Esophagus muscularis mucosa (tissue), 4 donors: Measurements from ENCODE around the gene UBQLNL. TPM values are rescaled to one million over a fixed set of nuclear protein-coding genes. Genes with fewer than 3 reads are reported as not detected.

Source experiments
- DNase-seq: peaks from one replicate; pipeline ENCODE4 v3.0.0-alpha.2; 2017; ENCODE audit errors: extremely low spot score
- H3K27ac ChIP-seq, 4 donors: fragments of 200-600 bp; sonication (generic); replicated peaks in 1 of 4; 1 replicate in 3 of 4; 2 replicates in 1 of 4; pipeline ENCODE4 v1.5.1; 2016 to 2019; ENCODE audit warnings: mild to moderate bottlenecking in 1 of 4
- H3K27me3 ChIP-seq, 4 donors: fragments of 200-600 bp; sonication (generic); one replicate each; pipeline versions ENCODE4 v1.5.1 to v1.6.0; 2016 to 2019
- H3K36me3 ChIP-seq, 4 donors: fragments of 200-600 bp; sonication (generic); one replicate each; pipeline ENCODE4 v1.5.1; 2016 to 2019
- H3K4me1 ChIP-seq, 4 donors: fragments of 200-600 bp; sonication (generic); one replicate each; pipeline ENCODE4 v1.5.1; 2016 to 2019
- H3K4me3 ChIP-seq, 4 donors: fragments of 200-600 bp; sonication (generic); 1 replicate in 2 of 4; 2 replicates in 2 of 4; pipeline ENCODE4 v1.5.1; 2016 to 2019; ENCODE audit warnings: mild to moderate bottlenecking in 4 of 4, moderate library complexity in 1 of 4
- H3K9me3 ChIP-seq, 4 donors: fragments of 200-600 bp; sonication (generic); 1 replicate in 3 of 4; 2 replicates in 1 of 4; pipeline ENCODE4 v1.5.1; 2016 to 2019
- CTCF ChIP-seq, 3 experiments: fragments of 200-600 bp in 2 of 3; fragments of 450-650 bp in 1 of 3; sonication (generic) in 2 of 3; IDR thresholded peaks; one replicate each; pipeline ENCODE4 v1.5.1; 2017 to 2019; ENCODE audit warnings: antibody characterized with exemption in 3 of 3, mild to moderate bottlenecking in 2 of 3, moderate library complexity in 1 of 3
- EP300 ChIP-seq: sonication (generic); formaldehyde crosslinking; IDR thresholded peaks from one replicate; pipeline ENCODE4 v1.6.1; 2017; ENCODE audit warnings: antibody characterized with exemption
- POLR2A ChIP-seq: fragments of 450-650 bp; IDR thresholded peaks from one replicate; pipeline ENCODE4 v1.6.1; 2017; ENCODE audit warnings: antibody characterized with exemption, moderate library complexity, mild to moderate bottlenecking, low read depth
- POLR2AphosphoS5 ChIP-seq, 2 donors: sonication (generic); formaldehyde crosslinking; IDR thresholded peaks; one replicate each; pipeline ENCODE4 v1.6.1; 2017; ENCODE audit warnings: antibody characterized with exemption in 2 of 2
- WGBS: methylation state at CpG from one replicate; pipeline ENCODE4 v1.1.5; 2018; 5-methylcytosine and 5-hydroxymethylcytosine counted together
- intact Hi-C: fragments of 100-400 bp; cut with DNase I; formaldehyde crosslinking; loops from one replicate; pipeline ENCODE4 v1.15.1; 2023
- total RNA-seq, 4 donors: library from RNA; depleted of rRNA; stranded (reverse); fragments of >200 nt; gene quantifications; one replicate each; pipeline versions ENCODE4 v1.1.0 to v1.2.1, GENCODE V29; 2016

Gene UBQLNL
- total RNA-seq, 4 donors from 2014 or later = 0.19 to 0.46 (median 0.42) TPM; not detected in 1

- TF ChIP-seq CTCF (IDR thresholded peaks at IDR 0.05) (no peak), EP300 (no peak), POLR2AphosphoS5 (IDR thresholded peaks at IDR 0.05) (no peak), POLR2A (no peak)
- no peak overlapping the region for H3K4me3 ChIP-seq
- intact Hi-C loops = no loop called here
These were observed 42.6 kb downstream of the UBQLNL start for GRCh38 chr11:5473921-5474320.

GRCh38 chr11:5467527-5467926 is 49.0 kb downstream of the UBQLNL start:
- H3K27ac ChIP-seq = no peak overlapping the region
- TF ChIP-seq EP300 (no peak), CTCF (IDR thresholded peaks at IDR 0.05) (no peak), POLR2AphosphoS5 (IDR thresholded peaks at IDR 0.05) (no peak), POLR2A (no peak)
- H3K36me3 ChIP-seq = no peaks in the 10 kb centered on the region
- H3K4me1 ChIP-seq = no peaks in the 10 kb centered on the region
- H3K27me3 ChIP-seq = no peaks in the 10 kb centered on the region
- H3K4me3 ChIP-seq = no peak overlapping the region
- intact Hi-C loops = no loop called here
- no peak for DNase-seq
- H3K9me3 ChIP-seq = no peaks in the 10 kb centered on the region
- WGBS = 42% methylated on average over 2 of the region's 2 CpGs

More at GRCh38 chr11:5473921-5474320, 42.6 kb downstream of the UBQLNL start:
- H3K27ac ChIP-seq = no peak overlapping the region
- no peaks in the 10 kb centered on the region for H3K4me1 ChIP-seq
- no peaks in the 10 kb centered on the region for H3K36me3 ChIP-seq
- H3K27me3 ChIP-seq = no peaks in the 10 kb centered on the region
- H3K9me3 ChIP-seq = no peaks in the 10 kb centered on the region
- no peak for DNase-seq

Other genes starting within 250 kb of the UBQLNL start
- not detected for gene HBE1, start 246.8 kb downstream of the UBQLNL start, total RNA-seq
- not detected for gene OR51B4, start 214.8 kb downstream of the UBQLNL start, total RNA-seq
- not detected for gene OR51B2, start 192.4 kb downstream of the UBQLNL start, total RNA-seq
- gene OR51B5, start 173.2 kb downstream of the UBQLNL start, total RNA-seq = not detected
- not detected for gene OR51B6, start 165.2 kb downstream of the UBQLNL start, total RNA-seq
- not detected for gene OR51M1, start 132.9 kb downstream of the UBQLNL start, total RNA-seq
- not detected for gene OR51Q1, start 94.6 kb downstream of the UBQLNL start, total RNA-seq
- not detected for gene OR51I1, start 75.2 kb downstream of the UBQLNL start, total RNA-seq
- not detected for gene OR51I2, start 67.4 kb downstream of the UBQLNL start, total RNA-seq
- gene OR52D1, start 28.0 kb downstream of the UBQLNL start, total RNA-seq = not detected
- under 1 TPM in 1 of 4 donors, not detected in 3; 0.13 TPM for gene UBQLN3, start 6.7 kb downstream of the UBQLNL start, total RNA-seq
- gene OR52H1, start 31.8 kb upstream of the UBQLNL start, total RNA-seq = not detected
- not detected for gene OR52B6, start 64.2 kb upstream of the UBQLNL start, total RNA-seq
- 1 to 10 TPM; 1.8 to 3.4 (median 2.5) TPM for gene TRIM6, start 79.9 kb upstream of the UBQLNL start, total RNA-seq
- 1 to 10 TPM; 3.0 to 5.0 (median 3.9) TPM for gene TRIM34, start 108.3 kb upstream of the UBQLNL start, total RNA-seq
- gene TRIM5, start 168.4 kb upstream of the UBQLNL start, total RNA-seq = 10 to 100 TPM; 15.9 to 21.5 (median 16.6) TPM
- gene TRIM22, start 173.1 kb upstream of the UBQLNL start, total RNA-seq = 10 to 100 TPM; 27.1 to 46.6 (median 36.7) TPM
- not detected for gene OR56B1, start 219.7 kb upstream of the UBQLNL start, total RNA-seq
- gene OR52N4, start 237.5 kb upstream of the UBQLNL start, total RNA-seq = not detected